HG03558 (cell line): ENCODE measurements around the gene MARCHF9.
"Not testable (repeated sequence)": the region's sequence is repeated elsewhere in the genome, so short reads cannot be mapped to it uniquely, and the experiment has no call there.

Experiments
- ATAC-seq: cut with Tn5 transposase; IDR thresholded peaks from one replicate; pipeline ENCODE4 v1.9.1; 2021; ENCODE audit warnings: moderate number of reproducible peaks; ENCODE audit not compliant: unreplicated experiment; ENCODE audit errors: extremely low read depth

The MARCHF9 gene

GRCh38 chr12:57766464-57767304 is 11.8 kb downstream of the MARCHF9 start, which contains the start of gene CYP27B1:
TSS of gene CYP27B1 (minus strand) at chr12:57767078. CDS start at chr12:57767041, 37 bp downstream.
- ATAC-seq, result no peak

GRCh38 chr12:57767305-57767698 is 12.4 kb downstream of the MARCHF9 start:
- no peak for ATAC-seq

- ATAC-seq, result no peak
These were observed 13.0 kb downstream of the MARCHF9 start for GRCh38 chr12:57767876-57768275.

- no peak for ATAC-seq
These were observed 14.7 kb downstream of the MARCHF9 start for GRCh38 chr12:57769594-57769993.

GRCh38 chr12:57770734-57771133 is 15.8 kb downstream of the MARCHF9 start:
- no peak for ATAC-seq

- peak; percentile 64 for ATAC-seq
These were observed 16.5 kb downstream of the MARCHF9 start for GRCh38 chr12:57771236-57771872.

- peak; percentile 45 for ATAC-seq
These were observed 17.0 kb downstream of the MARCHF9 start, which contains the start of gene METTL1 for GRCh38 chr12:57771873-57772428. TSS of gene METTL1 (minus strand) at chr12:57772105. CDS start at chr12:57772083, 22 bp downstream.

- ATAC-seq, result peak; percentile 4
These were observed 17.8 kb downstream of the MARCHF9 start, which contains the start of gene EEF1AKMT3 for GRCh38 chr12:57772429-57773322. TSS of gene EEF1AKMT3 (plus strand) at chr12:57772614. CDS start at chr12:57772725, 111 bp downstream.

- ATAC-seq, result not testable (repeated sequence)
These were observed 19.7 kb downstream of the MARCHF9 start for GRCh38 chr12:57774634-57775033.

- no peak for ATAC-seq
These were observed 20.1 kb downstream of the MARCHF9 start for GRCh38 chr12:57775044-57775443.

- no peak for ATAC-seq
These were observed 20.8 kb downstream of the MARCHF9 start for GRCh38 chr12:57775563-57776246.

GRCh38 chr12:57776247-57776587 is 21.3 kb downstream of the MARCHF9 start:
- ATAC-seq, result no peak

GRCh38 chr12:57777367-57777766 is 22.5 kb downstream of the MARCHF9 start:
- no peak for ATAC-seq

GRCh38 chr12:57777911-57778310 is 23.0 kb downstream of the MARCHF9 start:
- ATAC-seq, result no peak

- no peak for ATAC-seq
These were observed 24.8 kb downstream of the MARCHF9 start for GRCh38 chr12:57779736-57780135.

- ATAC-seq, result no peak
These were observed 25.5 kb downstream of the MARCHF9 start for GRCh38 chr12:57780284-57780897.

GRCh38 chr12:57781244-57781643 is 26.3 kb downstream of the MARCHF9 start:
- no peak for ATAC-seq

- no peak for ATAC-seq
These were observed 26.9 kb downstream of the MARCHF9 start for GRCh38 chr12:57781801-57782200.

- ATAC-seq, result no peak
These were observed 27.3 kb downstream of the MARCHF9 start for GRCh38 chr12:57782243-57782607.
